HEK293 (cell line): ENCODE data around the gene WWOX.

Source experiments
- CTCF ChIA-PET: fragments of 350-600 bp; formaldehyde crosslinking; extraction: SDS; loops from one replicate; lab custom pipeline; 2021; ENCODE audit warnings: antibody characterized with exemption; lab: Yijun Ruan, JAX
- POLR2A ChIA-PET: fragments of 300-600 bp; formaldehyde crosslinking; extraction: SDS; loops from one replicate; lab custom pipeline; 2020; ENCODE audit warnings: antibody characterized with exemption, inconsistent platforms; lab: Yijun Ruan, JAX
- H3K27ac ChIP-seq: fragments of 200-500 bp; sonication (Bioruptor generic); 2 replicates; pipeline ENCODE4 v1.5.1; 2014; ENCODE audit warnings: low read depth, low read length, control low read depth, inconsistent platforms; ENCODE audit errors: extremely low read depth
- H3K36me3 ChIP-seq, 2 experiments: fragments of 200-500 bp in 1 of 2; sonication (Bioruptor generic) in 1 of 2; 1 replicate in 1 of 2; 2 replicates in 1 of 2; pipeline ENCODE4 v1.5.1; 2014 to 2017; ENCODE audit warnings: inconsistent platforms in 2 of 2, low read length in 2 of 2; ENCODE audit not compliant: control insufficient read depth in 2 of 2, insufficient read depth in 1 of 2
- H3K4me1 ChIP-seq: fragments of 200-500 bp; sonication (Bioruptor generic); 2 replicates; pipeline ENCODE4 v1.5.1; 2014; ENCODE audit warnings: mild to moderate bottlenecking, low read length, inconsistent platforms; ENCODE audit not compliant: control insufficient read depth, insufficient read depth
- H3K4me3 ChIP-seq: 2 replicates; pipeline ENCODE4 v1.5.1; 2011; ENCODE audit warnings: low read depth, mild to moderate bottlenecking, control low read depth, low read length, moderate library complexity
- H3K9me3 ChIP-seq: fragments of 200-500 bp; sonication (Bioruptor generic); 2 replicates; pipeline ENCODE4 v1.5.1; 2014; ENCODE audit warnings: low read depth, low read length, inconsistent platforms; ENCODE audit not compliant: control insufficient read depth, insufficient read depth
- BCL11A ChIP-seq: fragments of 450-650 bp; formaldehyde crosslinking; IDR thresholded peaks from 2 replicates; pipeline ENCODE4 v1.5.1; 2016; ENCODE audit warnings: low read depth, missing biosample characterization, missing genetic modification characterization
- GLI4 ChIP-seq: fragments of 450-650 bp; formaldehyde crosslinking; IDR thresholded peaks from 2 replicates; pipeline ENCODE4 v1.5.1; 2016; ENCODE audit warnings: missing biosample characterization, missing genetic modification characterization
- GLIS2 ChIP-seq: fragments of 450-650 bp; formaldehyde crosslinking; IDR thresholded peaks from 2 replicates; pipeline ENCODE4 v1.5.1; 2016; ENCODE audit warnings: missing biosample characterization, missing genetic modification characterization
- HOXA7 ChIP-seq: sonication (generic); formaldehyde crosslinking; IDR thresholded peaks from 2 replicates; pipeline ENCODE4 v1.8.1; 2022; ENCODE audit warnings: missing genetic modification reagents, borderline replicate concordance
- KLF7 ChIP-seq: fragments of 450-650 bp; formaldehyde crosslinking; IDR thresholded peaks from 2 replicates; pipeline ENCODE4 v1.5.1; 2016; ENCODE audit warnings: missing biosample characterization, missing genetic modification characterization, borderline replicate concordance
- SCRT2 ChIP-seq: fragments of 450-650 bp; formaldehyde crosslinking; IDR thresholded peaks from 2 replicates; pipeline ENCODE4 v1.5.1; 2016; ENCODE audit warnings: missing biosample characterization, missing genetic modification characterization
- ZBTB20 ChIP-seq: fragments of 450-650 bp; formaldehyde crosslinking; IDR thresholded peaks from 2 replicates; pipeline ENCODE4 v1.5.1; 2016; ENCODE audit warnings: missing biosample characterization, missing genetic modification characterization
- ZFP3 ChIP-seq: fragments of 450-650 bp; formaldehyde crosslinking; IDR thresholded peaks from 2 replicates; pipeline ENCODE4 v1.5.1; 2016; ENCODE audit warnings: low read depth, missing biosample characterization, missing genetic modification characterization
- ZNF112 ChIP-seq: fragments of 450-650 bp; formaldehyde crosslinking; IDR thresholded peaks from 2 replicates; pipeline ENCODE4 v1.5.0; 2017; ENCODE audit warnings: missing biosample characterization, missing genetic modification characterization
- ZNF184 ChIP-seq: fragments of 450-650 bp; IDR thresholded peaks from 2 replicates; pipeline ENCODE4 v1.5.1; 2018; ENCODE audit warnings: missing biosample characterization, mild to moderate bottlenecking, missing genetic modification characterization
- ZNF2 ChIP-seq: fragments of 450-650 bp; formaldehyde crosslinking; IDR thresholded peaks from 2 replicates; pipeline ENCODE4 v1.5.1; 2016; ENCODE audit warnings: missing biosample characterization, missing genetic modification characterization
- ZNF202 ChIP-seq: fragments of 450-650 bp; formaldehyde crosslinking; IDR thresholded peaks from 2 replicates; pipeline ENCODE4 v1.5.1; 2016; ENCODE audit warnings: missing biosample characterization, missing genetic modification characterization, borderline replicate concordance
- ZNF248 ChIP-seq: fragments of 450-650 bp; formaldehyde crosslinking; IDR thresholded peaks from 2 replicates; pipeline ENCODE4 v1.5.1; 2017; ENCODE audit warnings: missing biosample characterization, missing genetic modification characterization
- ZNF391 ChIP-seq: fragments of 450-650 bp; formaldehyde crosslinking; IDR thresholded peaks from 2 replicates; pipeline ENCODE4 v1.5.1; 2016; ENCODE audit warnings: low read depth, missing biosample characterization, missing genetic modification characterization, borderline replicate concordance
- ZNF510 ChIP-seq: fragments of 450-650 bp; formaldehyde crosslinking; IDR thresholded peaks from 2 replicates; pipeline ENCODE4 v1.5.1; 2018; ENCODE audit warnings: mild to moderate bottlenecking, missing genetic modification characterization, missing biosample characterization; ENCODE audit not compliant: insufficient replicate concordance
- ZNF544 ChIP-seq: fragments of 450-650 bp; formaldehyde crosslinking; IDR thresholded peaks from 2 replicates; pipeline ENCODE4 v1.5.0; 2017; ENCODE audit warnings: missing biosample characterization, missing genetic modification characterization
- ZNF561 ChIP-seq: fragments of 450-650 bp; IDR thresholded peaks from 2 replicates; pipeline ENCODE4 v1.5.1; 2018; ENCODE audit warnings: missing biosample characterization, missing genetic modification characterization, borderline replicate concordance
- ZNF610 ChIP-seq: fragments of 450-650 bp; formaldehyde crosslinking; IDR thresholded peaks from 2 replicates; pipeline ENCODE4 v1.5.1; 2016; ENCODE audit warnings: missing biosample characterization, missing genetic modification characterization, borderline replicate concordance
- ZNF639 ChIP-seq: fragments of 450-650 bp; formaldehyde crosslinking; IDR thresholded peaks from 2 replicates; pipeline ENCODE4 v1.5.1; 2016; ENCODE audit warnings: missing biosample characterization, missing genetic modification characterization
- ZNF645 ChIP-seq: fragments of 450-650 bp; formaldehyde crosslinking; IDR thresholded peaks from 2 replicates; pipeline ENCODE4; 2016; ENCODE audit warnings: missing biosample characterization, missing genetic modification characterization
- ZNF670 ChIP-seq: fragments of 450-650 bp; formaldehyde crosslinking; IDR thresholded peaks from 2 replicates; pipeline ENCODE4 v1.5.1; 2016; ENCODE audit warnings: missing biosample characterization, missing genetic modification characterization, low read depth
- ZSCAN16 ChIP-seq: fragments of 450-650 bp; formaldehyde crosslinking; IDR thresholded peaks from 2 replicates; pipeline ENCODE4 v1.5.1; 2016; ENCODE audit warnings: missing biosample characterization, missing genetic modification characterization
- ZSCAN23 ChIP-seq: fragments of 450-650 bp; formaldehyde crosslinking; IDR thresholded peaks from 2 replicates; pipeline ENCODE4 v1.5.1; 2016; ENCODE audit warnings: missing biosample characterization, missing genetic modification characterization
- TF ChIP-seq, protein P1 (sequence below): fragments of 450-650 bp; formaldehyde crosslinking; IDR thresholded peaks from 2 replicates; pipeline ENCODE4 v1.5.1; 2017; ENCODE audit warnings: missing biosample characterization, missing genetic modification characterization
- TF ChIP-seq, protein P2 (sequence below): fragments of 450-650 bp; formaldehyde crosslinking; IDR thresholded peaks from 2 replicates; pipeline ENCODE4 v1.5.1; 2016; ENCODE audit warnings: missing biosample characterization, missing genetic modification characterization, borderline replicate concordance
- TF ChIP-seq, protein P3 (sequence below): fragments of 450-650 bp; formaldehyde crosslinking; IDR thresholded peaks from 2 replicates; pipeline ENCODE4 v1.5.1; 2017; ENCODE audit warnings: missing biosample characterization, missing genetic modification characterization

The WWOX gene

GRCh38 chr16:78269256-78269655 lies 169.8 kb downstream of the WWOX start (continued):
- TF ChIP-seq, protein P1, sequence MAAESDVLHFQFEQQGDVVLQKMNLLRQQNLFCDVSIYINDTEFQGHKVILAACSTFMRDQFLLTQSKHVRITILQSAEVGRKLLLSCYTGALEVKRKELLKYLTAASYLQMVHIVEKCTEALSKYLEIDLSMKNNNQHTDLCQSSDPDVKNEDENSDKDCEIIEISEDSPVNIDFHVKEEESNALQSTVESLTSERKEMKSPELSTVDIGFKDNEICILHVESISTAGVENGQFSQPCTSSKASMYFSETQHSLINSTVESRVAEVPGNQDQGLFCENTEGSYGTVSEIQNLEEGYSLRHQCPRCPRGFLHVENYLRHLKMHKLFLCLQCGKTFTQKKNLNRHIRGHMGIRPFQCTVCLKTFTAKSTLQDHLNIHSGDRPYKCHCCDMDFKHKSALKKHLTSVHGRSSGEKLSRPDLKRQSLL (tag by site-specific recombination) = no peak
- TF ChIP-seq ZNF202 (tag by site-specific recombination) = no peak
- TF ChIP-seq GLI4 (tag by site-specific recombination) = no peak
- TF ChIP-seq ZNF2 (tag by site-specific recombination) = no peak
- no peak for TF ChIP-seq ZSCAN23
- TF ChIP-seq ZNF561 (tag by site-specific recombination) = no peak
- TF ChIP-seq, all 188 proteins: peak for 0

GRCh38 chr16:78271981-78272380 lies 172.5 kb downstream of the WWOX start:
- CTCF ChIA-PET = interaction anchor here (1.0 kb wide), 1 partner anchor 232 kb away, joined by 3 read pairs; no protein-coding TSS in a partner anchor
- TF ChIP-seq ZNF670 (no peak), BCL11A (tag by site-specific recombination) (no peak), ZNF184 (tag by site-specific recombination) (no peak), ZFP3 (no peak), ZBTB20 (tag by site-specific recombination) (no peak), ZNF645 (tag by site-specific recombination) (no peak), SCRT2 (no peak), HOXA7 (CRISPR knock-in tag) (no peak), KLF7 (no peak), ZNF2 (tag by site-specific recombination) (no peak), ZNF510 (tag by site-specific recombination) (no peak), ZNF639 (tag by site-specific recombination) (no peak), GLIS2 (tag by site-specific recombination) (no peak)
- TF ChIP-seq, all 188 proteins: peak for 0
- POLR2A ChIA-PET = no interaction called here
- Histone ChIP-seq H3K4me1 (no peaks in the 10 kb centered on the region), H3K27ac (no peak overlapping the region), H3K9me3 (no peaks in the 10 kb centered on the region), H3K4me3 (no peak overlapping the region), H3K36me3 (no peaks in the 10 kb centered on the region)

DNA sequence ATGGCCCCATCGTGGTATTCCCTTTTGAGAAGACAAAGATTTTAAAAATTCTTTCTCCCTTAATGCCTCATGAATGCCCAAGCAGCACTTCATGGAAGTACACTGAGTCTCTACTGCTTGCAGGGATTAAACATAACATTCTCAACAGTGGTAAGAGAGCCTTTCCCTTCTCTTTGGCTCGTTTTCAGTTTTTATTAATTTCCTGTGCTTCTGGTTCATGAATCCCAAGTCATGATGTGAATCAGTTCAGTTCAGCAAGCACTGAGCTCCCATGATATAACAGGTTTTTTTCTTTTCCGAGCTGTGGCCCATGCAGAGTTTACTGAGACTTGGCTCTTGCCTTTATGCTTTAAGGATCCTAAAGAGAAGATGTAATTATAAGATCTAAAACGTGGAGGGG lies 175.3 kb downstream of the WWOX start:
- ChIA-PET CTCF (no interaction called here), POLR2A (no interaction called here)
- Histone ChIP-seq H3K4me1 (no peaks in the 10 kb centered on the region), H3K9me3 (no peaks in the 10 kb centered on the region), H3K4me3 (no peak overlapping the region), H3K27ac (no peak overlapping the region), H3K36me3 (no peaks in the 10 kb centered on the region)
- no peak for TF ChIP-seq ZNF248
- TF ChIP-seq ZNF639 (tag by site-specific recombination) = no peak
- TF ChIP-seq ZNF544 (tag by site-specific recombination) = no peak
- TF ChIP-seq ZNF112 = no peak
- TF ChIP-seq ZSCAN16 (tag by site-specific recombination) = no peak
- no peak for TF ChIP-seq ZNF670
- no peak for TF ChIP-seq ZNF391 (tag by site-specific recombination)
- TF ChIP-seq, protein P2, sequence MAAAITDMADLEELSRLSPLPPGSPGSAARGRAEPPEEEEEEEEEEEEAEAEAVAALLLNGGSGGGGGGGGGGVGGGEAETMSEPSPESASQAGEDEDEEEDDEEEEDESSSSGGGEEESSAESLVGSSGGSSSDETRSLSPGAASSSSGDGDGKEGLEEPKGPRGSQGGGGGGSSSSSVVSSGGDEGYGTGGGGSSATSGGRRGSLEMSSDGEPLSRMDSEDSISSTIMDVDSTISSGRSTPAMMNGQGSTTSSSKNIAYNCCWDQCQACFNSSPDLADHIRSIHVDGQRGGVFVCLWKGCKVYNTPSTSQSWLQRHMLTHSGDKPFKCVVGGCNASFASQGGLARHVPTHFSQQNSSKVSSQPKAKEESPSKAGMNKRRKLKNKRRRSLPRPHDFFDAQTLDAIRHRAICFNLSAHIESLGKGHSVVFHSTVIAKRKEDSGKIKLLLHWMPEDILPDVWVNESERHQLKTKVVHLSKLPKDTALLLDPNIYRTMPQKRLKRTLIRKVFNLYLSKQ = no peak
- TF ChIP-seq ZNF2 (tag by site-specific recombination) = no peak
- TF ChIP-seq, protein P3, sequence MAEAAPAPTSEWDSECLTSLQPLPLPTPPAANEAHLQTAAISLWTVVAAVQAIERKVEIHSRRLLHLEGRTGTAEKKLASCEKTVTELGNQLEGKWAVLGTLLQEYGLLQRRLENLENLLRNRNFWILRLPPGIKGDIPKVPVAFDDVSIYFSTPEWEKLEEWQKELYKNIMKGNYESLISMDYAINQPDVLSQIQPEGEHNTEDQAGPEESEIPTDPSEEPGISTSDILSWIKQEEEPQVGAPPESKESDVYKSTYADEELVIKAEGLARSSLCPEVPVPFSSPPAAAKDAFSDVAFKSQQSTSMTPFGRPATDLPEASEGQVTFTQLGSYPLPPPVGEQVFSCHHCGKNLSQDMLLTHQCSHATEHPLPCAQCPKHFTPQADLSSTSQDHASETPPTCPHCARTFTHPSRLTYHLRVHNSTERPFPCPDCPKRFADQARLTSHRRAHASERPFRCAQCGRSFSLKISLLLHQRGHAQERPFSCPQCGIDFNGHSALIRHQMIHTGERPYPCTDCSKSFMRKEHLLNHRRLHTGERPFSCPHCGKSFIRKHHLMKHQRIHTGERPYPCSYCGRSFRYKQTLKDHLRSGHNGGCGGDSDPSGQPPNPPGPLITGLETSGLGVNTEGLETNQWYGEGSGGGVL (tag by site-specific recombination) = no peak
- no peak for TF ChIP-seq ZNF610 (tag by site-specific recombination)
